Measurements from ENCODE around the gene DENND6B. TPM values are rescaled to one million over a fixed set of nuclear protein-coding genes. Genes with fewer than 3 reads are reported as not detected.
A peak's percentile ranks its signal among the peaks of the same experiment; 100 is the strongest.

The DENND6B gene
- total and polyA plus RNA-seq, 2 of the 13 experiments (the other 11 are each of a cell fraction or from before 2014, with no cell fraction given) = 0.95 to 3.8 TPM

DNA sequence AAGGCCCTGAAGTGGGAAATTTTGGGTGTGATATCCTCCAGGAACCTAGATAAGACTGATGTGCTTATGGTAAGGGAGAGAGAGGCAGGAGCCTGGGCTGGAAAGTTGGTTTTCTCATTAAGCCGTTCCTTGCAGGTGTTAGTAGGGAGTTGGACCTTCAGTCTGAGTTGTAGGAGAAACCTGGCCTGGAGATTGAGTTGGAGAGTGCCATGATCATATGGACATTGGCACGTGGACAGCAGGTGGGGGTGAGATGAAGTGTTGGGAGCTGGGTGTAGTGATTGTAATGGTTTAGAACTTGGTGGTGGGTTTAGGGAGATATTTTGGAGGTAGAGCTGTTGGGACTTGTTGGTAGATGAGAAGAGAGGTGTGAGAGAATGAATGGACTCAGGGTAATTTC lies 21.2 kb upstream of the DENND6B start:
- no TSS peak for BruUV-seq (replicated peaks)
- no peak for TF ChIP-seq CBX5 (CRISPR knock-in tag; IDR thresholded peaks at IDR 0.05; ENCODE audit: borderline replicate concordance)
- TF ChIP-seq, protein P1, sequence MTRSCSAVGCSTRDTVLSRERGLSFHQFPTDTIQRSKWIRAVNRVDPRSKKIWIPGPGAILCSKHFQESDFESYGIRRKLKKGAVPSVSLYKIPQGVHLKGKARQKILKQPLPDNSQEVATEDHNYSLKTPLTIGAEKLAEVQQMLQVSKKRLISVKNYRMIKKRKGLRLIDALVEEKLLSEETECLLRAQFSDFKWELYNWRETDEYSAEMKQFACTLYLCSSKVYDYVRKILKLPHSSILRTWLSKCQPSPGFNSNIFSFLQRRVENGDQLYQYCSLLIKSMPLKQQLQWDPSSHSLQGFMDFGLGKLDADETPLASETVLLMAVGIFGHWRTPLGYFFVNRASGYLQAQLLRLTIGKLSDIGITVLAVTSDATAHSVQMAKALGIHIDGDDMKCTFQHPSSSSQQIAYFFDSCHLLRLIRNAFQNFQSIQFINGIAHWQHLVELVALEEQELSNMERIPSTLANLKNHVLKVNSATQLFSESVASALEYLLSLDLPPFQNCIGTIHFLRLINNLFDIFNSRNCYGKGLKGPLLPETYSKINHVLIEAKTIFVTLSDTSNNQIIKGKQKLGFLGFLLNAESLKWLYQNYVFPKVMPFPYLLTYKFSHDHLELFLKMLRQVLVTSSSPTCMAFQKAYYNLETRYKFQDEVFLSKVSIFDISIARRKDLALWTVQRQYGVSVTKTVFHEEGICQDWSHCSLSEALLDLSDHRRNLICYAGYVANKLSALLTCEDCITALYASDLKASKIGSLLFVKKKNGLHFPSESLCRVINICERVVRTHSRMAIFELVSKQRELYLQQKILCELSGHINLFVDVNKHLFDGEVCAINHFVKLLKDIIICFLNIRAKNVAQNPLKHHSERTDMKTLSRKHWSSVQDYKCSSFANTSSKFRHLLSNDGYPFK (CRISPR knock-in tag; IDR thresholded peaks at IDR 0.05; ENCODE audit: borderline replicate concordance) = no peak
- no peak for TF ChIP-seq KLF15 (CRISPR knock-in tag; IDR thresholded peaks at IDR 0.05; ENCODE audit: borderline replicate concordance)
- TF ChIP-seq NFATC3 (CRISPR knock-in tag; IDR thresholded peaks at IDR 0.05) = no peak
- TF ChIP-seq ZNF343 (CRISPR knock-in tag; IDR thresholded peaks at IDR 0.05) = no peak
- TF ChIP-seq FOXO1 (CRISPR knock-in tag; IDR thresholded peaks at IDR 0.05) = no peak
- TF ChIP-seq ZNF644 (CRISPR knock-in tag; IDR thresholded peaks at IDR 0.05; ENCODE audit: low read depth) = no peak
- Histone ChIP-seq H3K4me2 (ENCODE audit: low read depth, low read length) (peak overlapping the region; percentile 15; the same call in 1 of the 2 replicates), H3K36me3 (replicated peaks in 1 of 2; ENCODE audit: control insufficient read depth in 1 of 2, insufficient read depth in 2 of 2, low read length in 2 of 2) (peaks cover 0 to 4% of the 10 kb centered on the region in 2 experiments; a peak in 3 of 5 replicates), H2AFZ (ENCODE audit: low read length) (no peak overlapping the region), H3K27ac (ENCODE audit: extremely low read length, insufficient read depth, low read length) (no peak overlapping the region), H4K20me1 (ENCODE audit: insufficient read depth, low read length) (peaks cover 9% of the 10 kb centered on the region; the same call in 1 of the 2 replicates), H3K9me3 (ENCODE audit: low read length) (no peaks in the 10 kb centered on the region), H3K79me2 (ENCODE audit: insufficient read depth, low read length) (peaks cover 27% of the 10 kb centered on the region), H3K9ac (ENCODE audit: insufficient read depth, low read depth, low read length) (no peak overlapping the region), H3K4me3 (replicated peaks in 1 of 3; ENCODE audit: insufficient read depth in 1 of 3, low read depth in 2 of 3, low read length in 3 of 3) (no peak overlapping the region), H3K4me1 (ENCODE audit: insufficient read depth, low read length) (peaks cover 26% of the 10 kb centered on the region), H3K27me3 (ENCODE audit: control insufficient read depth in 1 of 2, insufficient read depth in 2 of 2, low read length in 2 of 2) (no peaks in the 10 kb centered on the region)
- no peak for FAIRE-seq
- WGBS (ENCODE audit: low lambda C conversion rate) = 62% methylated on average over 2 of the region's 2 CpGs
- intact Hi-C loops (cut with micrococcal nuclease; ENCODE audit: unreplicated experiment) (no loop called here), in situ Hi-C loops (cut with HindIII; ENCODE audit: extremely low pct_ligation_motif_present, low pct_unique_long_range_greater_than_20kb) (no loop called here)
- CTCF ChIA-PET (ENCODE audit: low intra/inter-chr PET ratio, low total read pairs) = no interaction called here
- DNase-seq (ENCODE audit: low spot score) = no peak
- ATAC-seq = no peak
- POLR2A ChIA-PET = interaction anchor here (0.9 to 1.2 kb wide), 2 partner anchors 21 to 39 kb away, joined by 3 to 4 read pairs; partner anchors contain the start of gene DENND6B

Measured in HepG2 (cell line).